D721Med (cell line): ENCODE results near the gene HERC2.
"Not testable (repeated sequence)": the region's sequence is repeated elsewhere in the genome, so short reads cannot be mapped to it uniquely, and the experiment has no call there.

ENCODE experiments used
- DNase-seq: peaks from one replicate; pipeline ENCODE4 v3.0.0; 2011; ENCODE audit warnings: low spot score; ENCODE audit not compliant: insufficient read length
- FAIRE-seq: peaks from 2 replicates; lab custom pipeline; 2011; peaks lifted over from hg19 to GRCh38; lab: Jason Lieb, UNC
- CTCF ChIP-seq: IDR thresholded peaks from 2 replicates; pipeline ENCODE4 v1.5.1; 2012; ENCODE audit warnings: mild to moderate bottlenecking, control low read depth; ENCODE audit not compliant: insufficient read depth; ENCODE audit errors: missing control alignments

Gene HERC2

GRCh38 chr15:28127036-28127435 is 194.9 kb downstream of the HERC2 start:
- TF ChIP-seq CTCF: no peak
- FAIRE-seq: no peak
- no peak for DNase-seq

- FAIRE-seq (peak; percentile 35), DNase-seq (peak; percentile 54)
- peak; percentile 60 for TF ChIP-seq CTCF
Observed at GRCh38 chr15:28125673-28126651, 196.0 kb downstream of the HERC2 start.

GRCh38 chr15:28124841-28125240 is 197.1 kb downstream of the HERC2 start:
- FAIRE-seq (no peak), DNase-seq (no peak)
- no peak for TF ChIP-seq CTCF

- no peak for FAIRE-seq
- TF ChIP-seq CTCF: peak; percentile 75
- DNase-seq: peak; percentile 54
Observed at GRCh38 chr15:28123408-28124023, 198.5 kb downstream of the HERC2 start.

GRCh38 chr15:28122038-28122949 is 199.7 kb downstream of the HERC2 start:
- DNase-seq: no peak
- TF ChIP-seq CTCF: no peak
- no peak for FAIRE-seq

- DNase-seq, FAIRE-seq: not testable (repeated sequence)
Observed at GRCh38 chr15:28121577-28121976, 200.4 kb downstream of the HERC2 start.

GRCh38 chr15:28120359-28120640 is 201.7 kb downstream of the HERC2 start:
- DNase-seq: no peak
- no peak for TF ChIP-seq CTCF
- FAIRE-seq: no peak
